Activated CD4-positive, CD25-positive, alpha-beta regulatory T cell treated with anti-CD3 and anti-CD28 coated beads, Interleukin-2, amount 50 U/mL, for 24 hours (primary cell): ENCODE results near the gene PLPPR2.
A peak's percentile ranks its signal among the peaks of the same experiment; 100 is the strongest.
"Not testable (repeated sequence)": the region's sequence is repeated elsewhere in the genome, so short reads cannot be mapped to it uniquely, and the experiment has no call there.

ENCODE experiments used
- ATAC-seq, 2 donors: fragments of 150-1000 bp; cut with Tn5 transposase; one replicate each; pipeline ENCODE4 v1.10.0; 2021; ENCODE audit warnings: mild to moderate bottlenecking in 1 of 2, moderate library complexity in 1 of 2

Gene PLPPR2

GRCh38 chr19:11401808-11402543 is 46.7 kb downstream of the PLPPR2 start:
- ATAC-seq: no peak

- no peak for ATAC-seq
These were observed 49.5 kb downstream of the PLPPR2 start for GRCh38 chr19:11404588-11405222.

GRCh38 chr19:11405846-11406643 is 50.8 kb downstream of the PLPPR2 start:
- ATAC-seq: peak in 1 of 2 donors; percentile 66

- not testable (repeated sequence) for ATAC-seq
These were observed 51.5 kb downstream of the PLPPR2 start for GRCh38 chr19:11406703-11407236.

DNA sequence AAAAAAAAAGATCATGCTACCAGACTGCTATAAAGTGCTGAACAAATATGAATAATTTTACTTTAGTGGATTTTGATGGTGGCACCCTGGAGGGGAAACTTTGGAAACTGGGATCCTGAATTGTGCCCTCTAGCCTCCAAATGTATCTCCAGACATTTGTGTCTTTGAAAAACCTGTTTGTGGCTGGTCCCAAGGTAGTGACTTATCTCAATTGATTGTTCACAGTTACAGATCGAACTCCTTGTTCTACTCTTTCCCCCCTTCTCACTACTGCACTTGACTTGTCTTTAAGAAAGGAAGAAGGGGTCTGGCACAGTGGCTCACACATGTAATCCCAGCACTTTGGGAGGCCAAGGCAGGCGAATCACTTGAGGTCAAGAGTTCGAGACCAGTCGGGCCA is 53.4 kb downstream of the PLPPR2 start:
- no peak for ATAC-seq

DNA sequence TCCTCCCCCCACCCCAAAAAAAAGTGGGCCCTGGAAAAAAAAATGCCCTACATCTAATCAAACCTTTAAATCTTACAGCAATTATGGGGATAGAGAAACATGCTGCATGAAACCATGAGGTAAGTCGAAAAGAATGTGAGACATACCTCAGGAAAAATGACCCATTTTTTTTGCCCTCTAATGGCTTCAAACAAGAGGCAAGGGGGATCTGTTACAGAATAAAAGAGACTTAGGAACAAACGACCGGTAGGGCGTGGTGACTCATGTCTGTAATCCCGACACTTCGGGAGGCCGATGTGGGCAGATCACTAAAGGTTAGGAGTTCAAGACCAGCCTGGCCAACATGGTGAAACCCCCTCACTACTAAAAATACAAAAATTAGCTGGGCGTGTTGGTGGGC is 55.5 kb downstream of the PLPPR2 start:
- no peak for ATAC-seq

DNA sequence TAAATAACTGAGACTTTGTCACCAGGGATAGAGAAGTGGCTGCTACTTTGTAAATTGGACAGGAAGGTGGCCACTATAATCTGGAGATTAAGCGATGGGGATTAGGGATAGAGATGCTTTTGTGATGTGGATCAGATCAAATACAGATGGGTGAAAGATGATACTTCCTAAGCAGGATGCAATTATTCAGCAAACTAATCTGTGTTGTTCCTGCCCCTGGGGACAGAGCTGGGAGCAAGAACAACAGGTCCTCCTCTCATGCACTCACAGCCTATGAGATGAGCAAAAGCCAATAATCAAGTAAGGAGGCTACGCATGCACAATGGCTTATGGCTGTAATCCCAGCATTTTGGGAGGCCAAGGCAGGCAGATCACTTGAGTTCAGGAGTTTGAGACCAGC is 59.3 kb downstream of the PLPPR2 start:
- no peak for ATAC-seq
